Hematopoietic multipotent progenitor cell treated with erythropoietin and hydrocortisone succinate and interleukin-3 and kit ligand, for 4 days (in vitro differentiated cells): ENCODE data around the gene FAM174C.

Experiments used
- DNase-seq: peaks from one replicate; pipeline ENCODE4 v3.0.0-alpha.2; 2015

FAM174C gene

DNA sequence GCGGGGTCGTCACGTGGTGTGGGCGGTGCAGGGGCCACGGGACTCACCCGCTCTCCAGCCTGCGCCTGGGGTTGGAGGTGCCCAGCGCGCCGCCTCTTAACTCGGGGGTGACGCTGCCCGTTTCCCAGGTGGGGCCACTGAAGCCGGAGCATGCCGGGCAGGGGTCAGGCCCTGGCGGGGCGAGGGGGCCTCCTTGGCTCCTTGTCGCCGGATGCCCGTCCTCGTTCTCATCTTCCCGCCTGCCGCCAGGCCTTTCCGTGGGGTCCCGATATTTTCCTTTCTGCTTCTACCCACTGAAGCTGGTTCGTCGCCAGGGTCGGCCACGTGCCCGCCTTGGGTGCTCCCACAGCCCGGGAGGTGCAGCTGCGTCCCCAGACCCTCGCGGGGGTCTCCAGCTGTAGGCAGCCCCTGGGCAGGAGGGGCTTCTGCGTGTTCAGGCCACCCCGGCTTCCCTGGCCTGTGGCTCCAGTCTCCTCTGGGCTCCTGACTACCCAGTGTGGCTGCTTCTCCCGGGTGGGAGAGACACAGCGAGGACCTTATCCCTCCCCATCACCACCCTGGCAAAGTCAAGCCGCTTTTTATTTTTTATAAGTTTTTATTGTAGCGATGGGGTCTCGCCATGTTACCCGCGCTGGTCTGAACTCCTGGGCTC, 772 bp downstream of the FAM174C start:
- no peak for DNase-seq

DNA sequence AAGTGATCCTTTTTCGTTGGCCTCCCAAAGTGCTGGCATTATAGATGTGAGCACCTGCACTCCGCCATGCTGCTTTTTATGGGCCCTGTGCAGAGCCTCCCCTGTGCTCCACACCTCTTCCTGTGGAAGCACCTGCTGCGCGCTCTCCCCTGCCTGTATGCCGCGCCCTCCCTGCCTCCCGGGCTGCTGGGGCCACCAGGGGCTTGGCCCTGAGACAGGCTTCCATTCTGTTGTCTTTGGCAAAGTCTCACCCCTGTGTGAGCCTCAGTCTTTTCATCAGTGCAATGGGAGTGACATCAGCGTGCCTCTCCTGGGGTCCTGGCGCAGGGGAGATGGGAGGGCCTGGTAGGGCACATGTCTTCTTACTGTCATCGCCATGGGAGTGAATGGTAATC, 1.3 kb downstream of the FAM174C start:
- no peak for DNase-seq

DNA sequence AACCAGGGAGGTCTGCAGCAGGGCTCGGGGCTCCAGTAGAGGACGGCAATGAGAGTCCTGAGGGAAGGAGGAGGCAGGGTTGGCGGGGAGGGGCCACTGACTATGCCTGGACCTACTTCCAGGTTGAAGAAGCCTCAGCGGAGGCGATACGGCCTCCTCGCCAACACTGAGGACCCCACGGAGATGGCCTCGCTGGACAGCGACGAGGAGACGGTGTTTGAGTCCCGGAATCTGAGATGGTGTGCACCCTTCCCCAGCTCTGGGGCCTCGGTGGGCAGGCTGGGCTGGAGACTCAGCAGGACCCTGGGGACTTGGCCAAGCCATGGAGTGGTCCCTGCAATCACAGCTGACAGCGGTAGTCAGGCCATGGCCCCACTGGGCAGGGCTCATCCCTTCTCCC, 1.7 kb downstream of the FAM174C start:
- DNase-seq = no peak

DNA sequence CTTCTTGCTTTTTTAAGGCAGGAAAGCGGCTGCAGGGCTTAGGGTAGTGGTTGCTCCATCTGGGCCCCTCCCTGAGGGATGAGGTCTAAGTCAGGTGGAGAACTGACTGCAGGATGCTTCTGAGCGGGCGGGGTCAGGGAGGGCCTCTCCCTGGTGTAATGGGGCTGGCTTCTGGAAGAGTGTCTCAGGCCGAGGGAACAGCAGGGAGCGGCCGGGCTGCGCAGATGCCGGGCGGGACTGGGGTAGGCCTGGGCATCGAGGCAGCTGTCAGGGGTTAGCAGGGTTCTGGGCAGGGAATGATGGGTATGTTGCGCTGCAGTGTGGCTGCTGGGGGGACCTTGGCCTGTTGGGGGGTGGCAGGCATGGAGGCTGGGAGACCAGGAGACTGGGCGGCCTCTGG, 2.7 kb downstream of the FAM174C start:
- DNase-seq = no peak

DNA sequence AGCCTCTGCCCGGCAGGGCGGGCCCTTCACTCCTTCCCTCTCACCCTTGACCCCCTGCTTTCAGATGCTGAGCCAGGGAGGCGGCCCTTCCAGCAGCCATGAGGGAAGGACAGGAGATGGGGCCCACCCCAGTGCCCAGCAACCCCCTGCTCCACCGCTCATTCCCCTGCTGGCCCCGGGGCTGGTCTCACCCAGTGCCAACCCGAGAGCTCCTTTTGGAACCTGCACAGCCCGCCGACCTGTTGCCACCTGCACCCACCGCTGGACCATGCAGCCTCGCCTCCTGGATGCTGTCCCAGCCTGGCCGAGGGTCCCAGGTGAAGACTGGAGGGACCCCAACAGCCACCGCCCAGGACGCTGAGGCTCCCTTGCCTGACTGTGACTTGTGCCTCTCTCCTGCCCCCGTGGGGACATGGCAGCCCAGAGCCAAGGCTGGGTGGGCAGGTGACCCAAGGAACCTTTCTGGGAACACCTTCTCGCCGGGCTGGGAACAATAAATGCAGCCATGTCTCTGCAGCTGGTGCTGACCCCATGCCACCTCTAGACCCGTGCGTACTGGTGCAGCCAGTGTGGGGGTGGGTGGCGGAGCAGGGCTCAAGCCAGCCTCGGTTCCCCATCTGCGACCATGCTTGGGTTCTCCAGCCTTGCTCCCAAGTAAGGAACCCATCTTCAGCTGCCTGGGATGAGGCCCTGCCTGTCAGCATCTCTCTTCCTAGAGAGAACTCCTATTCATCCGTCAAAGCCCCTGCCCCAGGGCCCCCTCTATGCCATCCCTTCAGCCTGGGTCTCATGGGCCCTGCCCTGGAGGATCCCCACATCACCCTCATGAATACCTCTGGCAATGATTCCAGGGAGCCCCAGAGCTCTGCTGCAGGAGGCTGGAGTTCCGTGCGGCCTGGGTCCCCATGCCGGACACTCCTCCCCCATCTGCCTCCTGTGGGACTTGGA, 3.7 kb downstream of the FAM174C start:
- no peak for DNase-seq

DNA sequence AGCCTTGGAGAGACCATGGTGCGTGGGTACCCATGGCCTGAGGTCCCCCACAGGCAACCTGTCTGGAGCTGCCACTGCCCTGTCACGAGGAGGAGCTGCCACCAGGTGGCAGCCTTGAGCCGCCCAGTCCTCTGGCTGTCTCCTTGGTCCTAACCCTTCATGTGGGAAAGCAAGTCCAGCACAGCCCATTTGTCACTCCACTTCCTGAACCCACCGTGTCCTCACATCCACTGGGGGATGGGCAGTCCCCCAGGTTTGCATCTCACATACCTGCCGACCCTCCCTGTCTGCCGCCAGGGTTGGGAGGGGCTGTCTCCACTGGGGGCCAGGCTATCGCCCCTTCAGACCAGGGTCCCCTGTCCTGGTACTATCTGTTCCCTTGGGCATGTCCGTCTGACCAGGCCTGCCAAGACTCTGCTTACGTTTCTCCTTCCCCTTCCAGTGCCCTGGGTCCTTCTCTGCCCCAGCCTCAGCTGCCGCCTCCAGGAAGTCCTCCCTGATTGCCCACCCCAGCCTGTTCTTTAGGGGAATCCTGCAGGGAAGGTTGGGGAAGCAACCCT, 4.5 kb downstream of the FAM174C start:
- DNase-seq = peak; percentile 91

DNA sequence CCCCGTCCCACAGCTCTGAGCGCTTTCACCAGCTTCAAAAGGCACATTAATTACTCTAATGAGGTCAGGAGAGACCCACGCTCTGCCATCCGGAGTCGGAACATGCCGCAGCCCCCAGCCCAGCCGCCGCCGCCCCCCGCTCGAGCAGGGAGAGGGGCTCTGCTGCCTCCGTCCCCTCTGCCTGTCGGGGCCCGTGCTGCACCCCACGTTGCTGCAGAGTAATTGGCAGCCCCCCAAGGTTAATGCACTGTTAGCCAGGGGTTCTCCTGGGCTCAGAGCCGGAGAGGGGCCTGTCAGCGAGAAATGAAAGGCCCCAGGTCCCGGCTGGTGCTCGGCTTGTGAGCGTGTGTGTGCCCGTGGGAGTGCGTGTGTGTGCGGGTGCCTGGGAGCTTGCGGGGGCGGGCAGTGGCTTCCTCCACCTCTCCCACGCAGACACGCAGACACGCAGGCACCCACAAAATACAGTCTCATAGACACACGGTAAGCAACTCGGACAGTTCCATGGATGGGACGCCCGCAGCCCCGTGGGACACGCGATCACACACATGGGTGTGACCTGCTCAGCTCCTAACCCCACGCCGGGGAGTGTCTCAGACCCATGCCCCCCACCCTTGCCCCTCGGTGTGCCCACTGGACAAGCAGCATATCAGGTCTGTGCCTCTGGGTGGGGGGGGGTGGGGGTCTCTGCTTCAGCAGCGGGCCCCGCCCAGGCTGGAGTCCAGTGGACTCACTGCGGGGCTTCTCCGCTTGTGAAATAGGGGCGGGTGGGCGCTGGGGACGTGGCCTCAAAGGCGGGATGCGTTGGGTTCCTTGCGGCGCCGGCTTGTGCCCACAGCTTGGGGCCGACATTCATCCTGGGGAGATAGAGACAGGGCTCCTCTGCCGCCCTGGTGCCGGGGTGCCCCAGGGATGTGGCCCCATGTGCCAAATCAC, 5.6 kb downstream of the FAM174C start:
- no peak for DNase-seq

DNA sequence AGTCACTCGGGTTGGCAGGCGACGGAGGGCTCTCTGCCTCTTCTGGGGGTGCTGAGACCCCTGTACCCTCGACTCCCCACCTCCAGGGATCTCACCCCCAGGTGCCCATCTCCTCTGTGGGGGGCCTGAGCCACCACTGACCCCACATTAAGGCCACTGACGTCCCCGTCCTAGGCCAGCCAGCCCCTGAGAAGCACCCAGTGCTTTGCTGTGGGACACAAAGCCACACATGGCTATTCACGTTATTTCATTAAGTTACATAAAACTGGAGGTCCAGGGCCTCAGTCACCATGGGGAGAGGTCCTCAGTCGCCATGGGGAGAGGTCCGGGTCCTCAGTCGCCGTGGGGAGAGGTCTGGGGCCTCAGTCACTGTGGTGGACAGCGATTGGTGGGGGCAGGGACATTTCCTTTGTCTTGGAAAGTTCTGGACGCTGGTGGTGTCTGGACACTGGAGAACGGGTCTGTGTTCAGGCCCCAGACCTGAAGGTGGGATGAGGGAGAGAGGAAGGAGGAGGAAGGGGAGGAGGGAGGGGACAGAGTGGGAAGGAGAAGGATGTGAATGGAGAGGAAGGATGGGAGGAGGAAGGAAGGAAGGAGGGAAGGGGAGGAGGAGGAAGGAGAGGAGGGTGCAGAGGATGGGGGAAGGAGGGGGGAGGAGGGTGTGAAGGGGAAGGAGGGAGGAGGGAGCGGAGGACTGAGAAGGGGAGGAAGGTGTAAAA, 6.4 kb downstream of the FAM174C start:
- no peak for DNase-seq

DNA sequence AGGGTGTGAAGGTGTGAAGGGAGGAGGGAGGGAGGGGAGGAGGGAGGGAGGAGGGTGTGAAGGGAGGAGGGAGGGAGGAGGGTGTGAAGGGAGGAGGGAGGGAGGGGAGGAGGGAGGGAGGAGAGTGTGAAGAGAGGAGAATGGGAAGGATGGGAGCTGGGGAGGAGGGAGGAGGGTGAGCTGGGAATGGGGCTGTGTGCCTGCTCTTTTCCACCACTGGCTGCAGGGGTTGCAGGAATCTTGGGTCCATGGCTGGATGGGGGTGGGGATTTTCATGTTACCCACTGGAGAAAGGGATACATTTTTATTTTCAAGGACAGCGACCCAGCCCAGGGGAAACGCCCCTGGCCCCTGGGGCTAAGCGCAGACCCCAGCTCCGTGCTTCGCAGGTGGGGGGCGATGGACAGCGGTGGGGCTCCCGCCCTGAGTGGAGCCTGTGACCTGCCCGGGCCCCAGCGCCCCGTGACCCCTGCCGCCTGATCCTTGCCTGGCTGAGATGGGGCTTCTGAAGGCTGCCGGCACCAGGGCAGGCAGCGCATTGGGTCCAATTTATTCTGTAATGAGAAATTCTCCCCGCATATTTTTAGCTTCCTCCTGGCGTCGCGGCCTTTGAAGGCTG, 7.4 kb downstream of the FAM174C start:
- DNase-seq = no peak

DNA sequence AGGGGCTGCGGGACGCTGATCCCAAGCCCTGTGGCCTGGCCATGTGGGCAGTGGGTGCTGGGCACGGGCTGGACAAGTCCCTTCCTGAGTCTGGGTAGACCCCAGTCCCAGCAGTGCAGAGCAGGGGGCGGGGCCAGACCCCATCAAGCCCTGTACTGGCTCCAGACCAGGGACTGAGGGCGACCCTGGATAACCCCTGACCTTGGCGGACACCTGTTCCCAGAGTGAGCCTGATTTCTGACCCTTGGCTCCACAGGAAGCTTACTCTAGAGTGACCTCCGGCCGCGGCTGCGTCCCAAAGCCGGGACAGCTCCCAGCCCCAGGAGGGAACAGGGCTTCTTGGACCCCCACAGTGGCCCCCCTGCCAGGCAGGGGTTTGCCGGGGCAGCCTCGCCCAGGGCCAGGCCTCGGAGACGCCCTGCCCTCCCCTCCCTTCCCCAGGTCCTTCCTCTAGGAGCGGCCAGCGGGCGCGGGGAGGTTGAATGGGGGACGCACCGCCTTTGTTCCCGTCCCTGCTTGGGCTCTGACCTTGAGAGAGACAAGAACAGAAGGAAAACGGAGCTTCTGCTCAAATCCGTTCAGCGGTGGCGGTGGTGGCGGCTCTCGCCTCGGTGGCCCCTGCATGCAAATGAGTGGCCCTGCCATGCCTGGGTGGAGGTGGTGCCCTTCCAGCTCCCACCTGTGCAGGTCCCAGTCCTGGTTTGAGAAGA, 8.0 kb downstream of the FAM174C start:
- no peak for DNase-seq

DNA sequence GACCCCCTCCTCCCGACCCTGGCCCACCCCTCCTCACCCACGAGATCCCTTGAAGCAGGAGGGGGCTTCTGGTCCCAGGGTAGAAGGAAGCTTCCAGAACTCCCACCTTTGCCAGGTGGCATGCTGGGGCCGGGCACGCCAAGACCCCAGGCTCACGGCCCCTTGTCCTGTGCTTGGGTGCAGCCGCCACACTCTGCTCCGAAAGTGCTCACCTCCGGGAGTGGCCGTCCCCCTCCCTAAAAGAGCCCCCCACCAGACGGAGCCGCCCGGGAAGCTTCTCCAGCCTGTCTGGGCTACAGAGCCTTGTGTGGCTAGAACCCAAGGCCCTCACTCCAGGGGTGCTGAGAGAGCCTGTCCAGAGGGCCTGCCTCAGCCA, 8.6 kb downstream of the FAM174C start:
- no peak for DNase-seq

DNA sequence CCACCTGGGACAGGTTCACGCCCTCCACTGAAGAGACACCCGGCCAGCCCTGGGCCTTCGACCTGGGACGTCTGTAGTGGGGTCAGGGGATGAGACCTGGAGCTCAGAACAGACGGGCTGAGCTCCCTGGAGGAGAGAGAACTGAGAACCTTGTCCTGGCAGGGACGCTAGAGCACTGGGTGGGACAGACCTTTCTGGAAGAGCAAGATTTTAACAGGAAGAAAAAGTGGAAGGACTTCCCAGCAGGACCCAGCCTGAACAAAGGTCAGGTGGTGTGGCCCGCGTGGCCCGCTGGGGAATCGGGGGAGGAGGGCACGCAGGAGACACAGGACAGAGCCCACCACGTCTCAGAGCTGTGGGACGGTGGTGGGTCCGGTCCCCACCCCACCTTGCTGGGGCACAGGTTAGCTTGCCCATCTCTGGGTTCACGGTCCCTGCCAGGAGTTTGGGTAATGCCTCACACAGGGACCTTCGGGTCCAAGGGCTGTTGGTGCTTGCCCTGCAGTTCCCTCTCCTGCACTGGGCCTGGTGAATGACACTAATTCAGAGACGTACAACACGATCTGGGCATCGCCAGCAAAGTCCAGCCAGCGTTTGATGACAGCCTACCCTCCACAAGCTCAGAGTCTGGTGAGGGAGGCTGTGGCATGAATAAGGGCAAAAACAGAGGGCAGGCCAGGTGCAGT, 9.1 kb downstream of the FAM174C start:
- DNase-seq = no peak

DNA sequence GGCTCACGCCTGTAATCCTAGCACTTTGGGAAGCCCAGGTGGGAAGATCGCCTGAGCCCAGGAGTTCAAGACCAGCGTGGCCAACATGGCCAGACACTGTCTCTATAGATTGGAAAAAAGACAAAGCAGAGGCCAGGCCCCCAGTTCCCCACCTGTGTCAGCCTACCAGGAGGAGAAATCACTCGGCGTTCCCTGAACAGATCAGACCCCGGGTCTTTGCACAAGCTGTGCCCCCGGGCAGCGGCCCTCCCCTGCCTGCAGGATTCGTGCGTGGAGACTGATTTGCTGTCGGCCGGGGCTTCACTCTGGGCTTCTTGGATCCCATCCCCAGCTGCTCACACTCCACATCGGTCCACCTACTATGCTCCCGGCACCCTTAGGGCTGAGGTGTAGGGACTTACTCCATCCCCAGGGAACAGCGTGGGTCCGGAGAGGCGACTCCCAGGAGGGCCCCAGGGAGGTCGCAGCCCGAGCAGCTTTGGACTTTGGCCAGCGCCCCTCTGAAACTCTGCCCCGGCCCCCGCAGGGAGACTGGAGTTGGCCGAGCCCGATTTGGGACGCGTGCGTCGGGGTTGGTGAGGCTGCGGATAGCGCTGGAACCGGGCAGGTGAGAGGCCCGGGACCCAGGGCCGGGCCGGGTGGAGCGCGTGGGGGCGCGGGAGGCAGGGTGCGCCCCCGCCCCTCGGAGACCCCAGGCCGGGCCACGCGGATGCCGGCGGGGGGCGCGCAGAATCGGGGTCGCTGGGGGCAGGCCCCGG, 9.8 kb downstream of the FAM174C start:
- no peak for DNase-seq

DNA sequence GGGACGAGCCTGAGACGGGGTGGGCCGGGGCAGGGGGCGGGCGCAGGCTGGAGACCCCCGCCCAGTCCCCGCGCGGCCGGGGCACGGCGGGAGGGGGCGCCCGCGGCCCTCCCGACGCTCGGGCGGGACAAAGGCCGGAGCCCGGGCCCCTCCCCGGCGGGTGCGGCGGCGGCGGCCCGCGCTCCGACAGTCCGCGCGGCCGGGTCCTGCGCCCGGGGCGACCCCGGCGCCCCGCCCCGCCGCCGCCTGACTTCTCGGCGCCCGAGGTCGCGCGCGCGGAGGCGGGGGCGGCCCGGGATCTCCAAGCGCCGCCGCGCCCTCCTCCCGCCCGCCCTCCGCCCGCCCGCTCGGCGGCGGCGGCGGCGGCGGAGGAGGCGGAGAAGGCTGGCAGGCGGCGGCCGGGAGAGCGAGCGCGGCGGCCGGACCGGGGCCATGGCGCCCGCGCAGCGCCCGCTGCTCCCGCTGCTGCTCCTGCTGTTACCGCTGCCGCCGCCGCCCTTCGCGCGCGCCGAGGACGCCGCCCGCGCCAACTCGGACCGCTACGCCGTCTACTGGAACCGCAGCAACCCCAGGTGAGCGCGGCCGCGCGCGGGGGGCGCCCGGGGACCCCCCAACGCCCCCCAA, 10.5 kb downstream of the FAM174C start, which contains the start of gene EFNA2:
TSS of gene EFNA2 (plus strand) at position 137 of the 624 bp plus-strand sequence. CDS start at position 433, 296 bp downstream.
- DNase-seq = no peak

DNA sequence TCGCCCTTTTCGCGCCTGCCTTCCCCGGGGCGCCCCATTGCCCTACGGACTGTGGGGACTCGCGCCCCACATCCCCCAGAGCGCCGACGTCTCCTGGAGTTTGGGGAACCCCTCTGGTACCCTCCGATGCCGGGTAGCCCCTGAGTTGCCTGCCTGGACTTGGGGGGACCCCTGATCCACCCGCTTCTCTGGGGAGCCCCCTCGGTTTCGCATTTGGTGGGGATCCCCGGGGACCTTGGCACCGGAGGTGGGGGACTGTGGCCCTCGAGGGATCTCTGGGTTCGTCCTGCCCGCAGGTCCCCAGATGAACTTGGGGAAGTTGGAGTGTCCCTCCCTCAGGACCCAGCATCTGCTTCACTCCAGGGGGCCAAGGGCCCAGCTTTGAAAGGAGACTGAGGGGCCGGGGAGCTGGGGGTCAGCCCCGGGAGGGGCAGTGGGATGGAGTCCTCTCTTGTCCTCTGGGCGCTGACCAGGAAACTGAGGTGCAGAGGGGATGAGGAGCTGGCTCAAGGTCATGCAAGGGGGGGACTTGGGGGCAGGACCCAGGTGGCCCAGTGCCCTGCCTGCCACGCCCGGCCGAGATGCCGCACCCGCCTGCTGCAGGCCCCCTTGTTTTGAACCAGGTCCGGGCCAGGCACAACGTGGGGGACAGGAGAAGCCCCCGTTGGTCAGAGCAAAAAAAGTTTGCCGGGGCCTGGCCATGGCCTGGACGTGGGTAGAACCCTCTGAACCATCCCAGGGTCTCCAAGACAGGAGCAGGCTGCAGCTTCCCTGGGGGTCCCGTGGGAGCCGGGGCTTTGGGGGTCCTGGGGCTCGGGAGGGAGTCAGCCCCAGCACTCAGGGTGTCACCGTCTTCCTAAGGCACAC, 11.4 kb downstream of the FAM174C start:
- DNase-seq = no peak

DNA sequence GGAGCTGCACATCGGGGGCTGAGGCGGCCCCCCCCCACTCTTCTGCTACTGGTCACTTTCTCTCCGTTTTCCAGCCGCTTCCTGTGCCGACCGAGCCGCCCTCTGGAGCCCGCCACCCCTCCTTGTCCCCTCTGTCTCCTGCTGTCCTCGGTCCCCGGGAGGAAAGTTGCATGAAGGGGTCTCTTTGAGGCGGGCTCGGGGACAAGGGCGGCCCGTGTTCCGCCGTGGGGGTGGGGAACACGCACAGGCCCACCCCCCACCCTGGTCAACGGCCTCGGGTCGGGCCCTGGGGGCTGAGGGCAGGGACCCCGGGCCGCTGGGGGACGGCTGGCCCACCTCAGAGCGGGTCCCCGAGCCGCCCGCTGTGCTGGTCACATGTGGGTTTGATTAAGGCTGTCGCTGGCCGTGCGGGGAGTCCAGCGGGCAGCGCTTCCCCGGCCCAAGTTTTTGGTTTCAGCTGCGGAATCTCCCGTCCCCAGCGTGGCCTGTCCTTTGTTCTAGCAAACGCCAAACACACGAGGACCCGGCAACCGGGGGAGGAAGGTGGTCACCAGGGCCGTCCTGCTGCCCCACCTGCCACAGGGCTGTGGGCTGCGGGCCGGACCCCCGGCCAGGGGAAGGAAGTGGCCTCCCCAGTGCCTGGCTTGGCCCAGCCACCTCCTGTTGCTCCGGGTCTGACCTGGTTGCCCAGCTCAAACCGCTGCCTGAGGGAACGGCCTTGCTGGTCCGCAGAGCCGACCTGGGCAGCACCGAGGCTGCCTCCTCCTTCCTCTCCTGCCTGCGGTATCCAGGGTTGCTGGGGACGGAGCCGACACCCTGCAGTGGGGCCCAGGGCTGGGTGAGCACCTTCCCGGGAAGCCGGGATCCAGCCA, 12.3 kb downstream of the FAM174C start:
- no peak for DNase-seq

DNA sequence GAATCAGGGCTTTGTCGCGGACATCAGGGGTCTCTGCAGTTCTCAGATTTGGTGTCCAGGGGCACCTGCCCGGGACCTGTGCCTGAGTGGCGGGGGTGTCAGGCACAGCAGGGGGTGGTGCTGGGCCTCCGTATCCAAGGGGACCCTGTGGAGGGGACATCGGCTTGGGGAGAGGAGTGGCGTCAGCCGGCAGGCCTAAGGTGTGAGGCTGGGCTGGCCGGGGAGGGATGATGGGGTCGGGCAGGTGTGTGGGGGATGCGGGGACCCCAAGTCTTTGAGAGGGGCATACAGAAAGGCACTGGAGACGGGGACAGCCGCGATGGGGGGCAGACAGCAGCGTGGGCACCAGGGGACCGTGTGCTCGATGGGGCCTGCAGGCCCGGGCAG, 12.9 kb downstream of the FAM174C start:
- DNase-seq = no peak
